Measurements from ENCODE around the gene CRIM1.

Gene CRIM1

GRCh38 chr2:36441065-36441625 lies 85.6 kb downstream of the CRIM1 start:
- TF ChIP-seq CTCF (conservative IDR thresholded peaks at IDR 0.05) (no peak), ZFX (IDR thresholded peaks at IDR 0.05) (no peak)
- H3K27ac ChIP-seq: no peak overlapping the region

GRCh38 chr2:36441816-36442215 lies 86.2 kb downstream of the CRIM1 start:
- TF ChIP-seq CTCF (conservative IDR thresholded peaks at IDR 0.05) (no peak), ZFX (IDR thresholded peaks at IDR 0.05) (no peak)
- H3K27ac ChIP-seq: no peak overlapping the region

- H3K27ac ChIP-seq: no peak overlapping the region
- no peak for TF ChIP-seq CTCF (conservative IDR thresholded peaks at IDR 0.05)
- no peak for TF ChIP-seq ZFX (IDR thresholded peaks at IDR 0.05)
Measured at GRCh38 chr2:36444216-36444936, 88.8 kb downstream of the CRIM1 start.

- no peak overlapping the region for H3K27ac ChIP-seq
- no peak for TF ChIP-seq ZFX (IDR thresholded peaks at IDR 0.05)
- no peak for TF ChIP-seq CTCF (conservative IDR thresholded peaks at IDR 0.05)
Measured at GRCh38 chr2:36445185-36445866, 89.7 kb downstream of the CRIM1 start.

- TF ChIP-seq CTCF (conservative IDR thresholded peaks at IDR 0.05) (no peak), ZFX (IDR thresholded peaks at IDR 0.05) (no peak)
- no peak overlapping the region for H3K27ac ChIP-seq
Measured at GRCh38 chr2:36446294-36446693, 90.7 kb downstream of the CRIM1 start.

- no peak overlapping the region for H3K27ac ChIP-seq
- no peak for TF ChIP-seq ZFX (IDR thresholded peaks at IDR 0.05)
- TF ChIP-seq CTCF (conservative IDR thresholded peaks at IDR 0.05): no peak
Measured at GRCh38 chr2:36449213-36449612, 93.6 kb downstream of the CRIM1 start.

GRCh38 chr2:36449943-36450392 lies 94.4 kb downstream of the CRIM1 start:
- H3K27ac ChIP-seq: no peak overlapping the region
- TF ChIP-seq CTCF (conservative IDR thresholded peaks at IDR 0.05) (no peak), ZFX (IDR thresholded peaks at IDR 0.05) (no peak)

Data from C4-2B (cell line).